ENCODE measurements around the gene ELMO1. TPM values are rescaled to one million over a fixed set of nuclear protein-coding genes. Genes with fewer than 3 reads are reported as not detected.

ELMO1 gene
- total RNA-seq, 1 donor, result under 0.01 TPM

- DNase-seq (ENCODE audit: low read depth), result no peak
- TF ChIP-seq CTCF (IDR thresholded peaks at IDR 0.05; ENCODE audit: insufficient read depth, low read depth, low read length), result no peak
- H3K4me3 ChIP-seq (ENCODE audit: low read depth, low read length), result no peak overlapping the region
Observed at GRCh38 chr7:37416378-37417106, 32.1 kb downstream of the ELMO1 start.

- no peak for TF ChIP-seq CTCF (IDR thresholded peaks at IDR 0.05; ENCODE audit: insufficient read depth, low read depth, low read length)
- no peak overlapping the region for H3K4me3 ChIP-seq (ENCODE audit: low read depth, low read length)
- DNase-seq (ENCODE audit: low read depth), result no peak
Observed at GRCh38 chr7:37415629-37416028, 33.0 kb downstream of the ELMO1 start.

- TF ChIP-seq CTCF (IDR thresholded peaks at IDR 0.05; ENCODE audit: insufficient read depth, low read depth, low read length), result no peak
- no peak for DNase-seq (ENCODE audit: low read depth)
- H3K4me3 ChIP-seq (ENCODE audit: low read depth, low read length), result no peak overlapping the region
Observed at GRCh38 chr7:37414352-37414983, 34.2 kb downstream of the ELMO1 start.

GRCh38 chr7:37411444-37412034 lies 37.1 kb downstream of the ELMO1 start:
- H3K4me3 ChIP-seq (ENCODE audit: low read depth, low read length), result no peak overlapping the region
- TF ChIP-seq CTCF (IDR thresholded peaks at IDR 0.05; ENCODE audit: insufficient read depth, low read depth, low read length), result no peak
- DNase-seq (ENCODE audit: low read depth), result no peak

GRCh38 chr7:37410305-37411229 lies 38.1 kb downstream of the ELMO1 start:
- no peak for DNase-seq (ENCODE audit: low read depth)
- no peak for TF ChIP-seq CTCF (IDR thresholded peaks at IDR 0.05; ENCODE audit: insufficient read depth, low read depth, low read length)
- no peak overlapping the region for H3K4me3 ChIP-seq (ENCODE audit: low read depth, low read length)

DNA sequence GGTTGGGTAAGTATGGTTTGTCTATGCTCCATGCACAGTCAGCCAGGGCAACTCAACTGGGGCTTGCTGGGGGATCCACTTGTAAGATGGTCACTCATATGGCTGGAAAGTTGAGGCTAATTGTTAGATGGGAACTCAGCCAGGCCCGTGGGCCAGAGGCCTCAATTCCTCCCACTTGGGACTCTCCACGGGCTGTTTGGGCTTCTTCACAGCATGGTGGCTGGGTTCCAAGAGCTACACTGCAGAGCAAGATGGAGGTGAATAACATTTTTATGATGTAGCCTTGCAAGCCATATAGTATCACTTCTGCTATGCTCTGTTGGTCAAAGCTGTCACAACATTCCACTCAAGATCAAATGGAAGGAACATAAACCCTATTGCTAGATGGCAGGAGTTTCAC lies 39.2 kb downstream of the ELMO1 start:
- DNase-seq (ENCODE audit: low read depth), result no peak
- TF ChIP-seq CTCF (IDR thresholded peaks at IDR 0.05; ENCODE audit: insufficient read depth, low read depth, low read length), result no peak
- H3K4me3 ChIP-seq (ENCODE audit: low read depth, low read length), result no peak overlapping the region

Measured in fibroblast of villous mesenchyme (primary cell).